Ascending aorta (tissue), 2 donors: ENCODE data around the gene IMMP2L. TPM values are rescaled to one million over a fixed set of nuclear protein-coding genes. Genes with fewer than 3 reads are reported as not detected.

Source experiments
- DNase-seq, 2 donors: peaks; one replicate each; pipeline ENCODE4 v3.0.0-alpha.2; 2019; ENCODE audit warnings: low spot score in 2 of 2
- H3K27ac ChIP-seq, 2 donors: fragments of 200-600 bp; sonication (generic); one replicate each; pipeline ENCODE4 v1.5.1; 2016 to 2017; ENCODE audit warnings: mild to moderate bottlenecking in 1 of 2
- H3K27me3 ChIP-seq: fragments of 200-600 bp; sonication (generic); one replicate; pipeline ENCODE4 v1.5.1; 2017
- H3K36me3 ChIP-seq, 2 donors: fragments of 200-600 bp; sonication (generic); one replicate each; pipeline ENCODE4 v1.5.1; 2016
- H3K4me1 ChIP-seq, 2 donors: fragments of 200-600 bp; sonication (generic); one replicate each; pipeline ENCODE4 v1.5.1; 2016 to 2017; ENCODE audit warnings: mild to moderate bottlenecking in 1 of 2
- H3K4me3 ChIP-seq, 2 donors: fragments of 200-600 bp; sonication (generic); one replicate each; pipeline ENCODE4 v1.5.1; 2016 to 2017; ENCODE audit warnings: mild to moderate bottlenecking in 1 of 2
- H3K9me3 ChIP-seq, 2 donors: fragments of 200-600 bp; sonication (generic); one replicate each; pipeline ENCODE4 v1.5.1; 2016
- intact Hi-C: fragments of 100-400 bp; cut with DNase I; formaldehyde crosslinking; loops from one replicate; pipeline ENCODE4 v1.15.1; 2023
- total RNA-seq: library from RNA; depleted of rRNA; stranded (reverse); fragments of >200 nt; gene quantifications from one replicate; pipeline ENCODE4 v1.1.0, GENCODE V29; 2016
- TF ChIP-seq, protein P1 (sequence below), 3 experiments: fragments of 200-600 bp in 2 of 3; fragments of 450-650 bp in 1 of 3; sonication (generic) in 2 of 3; IDR thresholded peaks; one replicate each; pipeline ENCODE4 v1.5.1; 2016 to 2019; ENCODE audit warnings: antibody characterized with exemption in 3 of 3, mild to moderate bottlenecking in 1 of 3, moderate library complexity in 1 of 3

Gene IMMP2L
- total RNA-seq, 1 donor from 2014 or later: 143 TPM

DNA sequence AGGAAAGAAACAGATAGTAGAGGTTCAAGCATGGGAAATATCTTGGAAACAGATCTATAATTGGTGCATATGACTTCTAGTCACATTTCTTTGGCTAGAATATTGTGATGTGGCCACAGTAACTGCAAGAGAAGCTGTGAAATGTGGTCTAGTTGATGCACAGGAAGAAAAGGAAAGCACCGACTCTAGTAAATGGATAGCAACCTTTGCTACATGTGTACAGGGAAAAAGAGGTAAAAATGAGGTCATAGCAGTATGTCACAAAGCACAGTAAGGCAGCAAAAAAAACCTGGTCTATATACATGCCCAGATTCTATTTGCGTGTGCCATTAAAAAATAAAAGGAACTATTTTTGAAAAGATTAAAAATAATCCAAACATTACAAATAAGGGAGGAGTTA is 573.9 kb downstream of the IMMP2L start:
- Histone ChIP-seq H3K27me3 (no peaks in the 10 kb centered on the region), H3K36me3 (no peaks in the 10 kb centered on the region), H3K4me1 (no peaks in the 10 kb centered on the region), H3K9me3 (no peaks in the 10 kb centered on the region), H3K27ac (no peak overlapping the region), H3K4me3 (no peak overlapping the region)
- intact Hi-C loops: no loop called here
- TF ChIP-seq, protein P1, sequence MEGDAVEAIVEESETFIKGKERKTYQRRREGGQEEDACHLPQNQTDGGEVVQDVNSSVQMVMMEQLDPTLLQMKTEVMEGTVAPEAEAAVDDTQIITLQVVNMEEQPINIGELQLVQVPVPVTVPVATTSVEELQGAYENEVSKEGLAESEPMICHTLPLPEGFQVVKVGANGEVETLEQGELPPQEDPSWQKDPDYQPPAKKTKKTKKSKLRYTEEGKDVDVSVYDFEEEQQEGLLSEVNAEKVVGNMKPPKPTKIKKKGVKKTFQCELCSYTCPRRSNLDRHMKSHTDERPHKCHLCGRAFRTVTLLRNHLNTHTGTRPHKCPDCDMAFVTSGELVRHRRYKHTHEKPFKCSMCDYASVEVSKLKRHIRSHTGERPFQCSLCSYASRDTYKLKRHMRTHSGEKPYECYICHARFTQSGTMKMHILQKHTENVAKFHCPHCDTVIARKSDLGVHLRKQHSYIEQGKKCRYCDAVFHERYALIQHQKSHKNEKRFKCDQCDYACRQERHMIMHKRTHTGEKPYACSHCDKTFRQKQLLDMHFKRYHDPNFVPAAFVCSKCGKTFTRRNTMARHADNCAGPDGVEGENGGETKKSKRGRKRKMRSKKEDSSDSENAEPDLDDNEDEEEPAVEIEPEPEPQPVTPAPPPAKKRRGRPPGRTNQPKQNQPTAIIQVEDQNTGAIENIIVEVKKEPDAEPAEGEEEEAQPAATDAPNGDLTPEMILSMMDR (IDR thresholded peaks at IDR 0.05): no peak
- DNase-seq: no peak

DNA sequence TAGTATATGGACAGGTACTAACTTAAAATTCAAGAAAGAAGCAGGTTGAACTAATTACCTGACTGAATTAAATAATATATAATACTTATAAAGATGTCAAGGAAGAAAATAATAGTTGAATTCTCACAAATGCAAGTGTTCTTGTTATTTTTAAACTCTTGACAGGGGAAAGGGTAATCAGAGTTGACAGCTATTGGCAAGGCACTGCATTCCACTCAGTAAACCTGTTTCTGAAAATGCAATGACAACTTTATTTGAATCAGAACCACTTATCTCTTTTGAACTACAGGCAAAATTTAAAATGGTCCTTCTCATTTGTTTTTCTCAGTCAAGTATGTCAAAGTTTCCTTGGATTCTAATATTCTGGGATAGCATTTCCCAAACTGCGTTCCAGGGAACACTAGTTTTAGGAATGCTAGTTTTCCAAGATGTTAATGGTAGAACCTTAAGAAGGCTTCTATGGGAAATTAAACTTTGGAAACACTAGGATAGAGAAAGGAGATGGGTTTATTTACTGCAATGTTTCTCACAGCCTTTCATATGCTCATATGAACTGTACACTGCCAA is 575.1 kb downstream of the IMMP2L start:
- intact Hi-C loops: no loop called here
- Histone ChIP-seq H3K4me1 (no peaks in the 10 kb centered on the region), H3K4me3 (no peak overlapping the region), H3K36me3 (no peaks in the 10 kb centered on the region), H3K27me3 (no peaks in the 10 kb centered on the region), H3K27ac (no peak overlapping the region), H3K9me3 (no peaks in the 10 kb centered on the region)
- TF ChIP-seq, protein P1 (IDR thresholded peaks at IDR 0.05): no peak
- no peak for DNase-seq

DNA sequence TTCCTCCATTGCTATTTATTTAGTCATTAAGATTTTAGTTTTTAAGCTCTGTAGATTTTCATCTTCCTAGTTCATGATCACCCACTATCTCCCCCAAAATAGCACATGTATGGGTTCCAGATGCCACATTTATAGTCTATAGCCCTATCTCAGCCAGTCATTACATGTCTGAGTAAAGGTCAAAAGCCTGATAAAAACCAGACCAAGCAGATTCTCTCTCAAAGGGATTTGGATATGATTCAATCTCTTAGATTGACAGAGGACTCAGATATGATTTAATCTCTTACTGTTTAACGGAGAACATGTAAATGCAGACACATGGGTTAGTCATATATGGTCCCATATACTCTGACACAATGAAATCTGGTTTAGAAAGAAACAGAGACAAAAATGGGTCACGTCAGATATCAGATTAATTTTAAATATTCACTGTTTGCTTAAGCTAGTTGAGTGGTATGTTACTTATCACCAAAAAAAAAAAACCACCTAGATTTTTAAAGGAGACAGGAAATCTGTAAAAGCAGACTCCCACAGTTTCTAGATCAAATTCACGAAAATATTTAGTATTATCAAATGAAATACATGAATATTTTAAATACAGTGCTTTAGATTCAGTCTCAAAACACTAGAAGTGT is 578.4 kb downstream of the IMMP2L start:
- no peaks in the 10 kb centered on the region for H3K4me1 ChIP-seq
- no peak overlapping the region for H3K27ac ChIP-seq
- intact Hi-C loops: no loop called here
- no peak for DNase-seq
- H3K36me3 ChIP-seq: no peaks in the 10 kb centered on the region
- TF ChIP-seq, protein P1 (IDR thresholded peaks at IDR 0.05): no peak
- no peak overlapping the region for H3K4me3 ChIP-seq
- no peaks in the 10 kb centered on the region for H3K27me3 ChIP-seq
- no peaks in the 10 kb centered on the region for H3K9me3 ChIP-seq

DNA sequence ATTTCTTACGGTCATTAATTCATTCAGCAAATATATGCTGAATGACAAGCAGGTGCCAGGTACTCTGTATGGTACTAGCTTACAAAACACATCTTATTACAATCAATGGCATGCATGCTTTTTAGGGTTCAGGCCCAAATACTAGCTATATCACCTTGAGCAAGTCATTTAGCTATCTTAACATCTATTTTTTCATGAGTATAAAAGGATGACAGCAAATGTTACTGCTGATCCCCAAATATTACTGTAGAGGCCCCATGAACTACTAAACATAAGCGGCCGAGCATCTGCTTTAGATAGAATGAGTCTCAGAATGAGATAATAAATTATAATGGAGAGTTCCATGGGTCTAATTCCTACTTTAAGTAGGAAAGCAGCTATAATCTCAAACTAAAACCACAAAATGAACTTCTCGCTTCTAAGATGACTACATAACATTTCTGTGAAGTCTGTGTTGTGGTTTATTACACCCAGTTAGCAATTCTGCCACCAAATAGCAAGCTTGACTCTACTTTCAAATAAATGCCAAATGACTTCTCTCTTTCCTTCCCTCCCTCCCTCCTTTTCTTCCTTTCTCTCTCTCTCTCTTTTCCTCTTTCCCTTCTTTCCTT is 585.1 kb downstream of the IMMP2L start:
- Histone ChIP-seq H3K4me3 (no peak overlapping the region), H3K4me1 (no peaks in the 10 kb centered on the region), H3K27ac (no peak overlapping the region), H3K9me3 (no peaks in the 10 kb centered on the region), H3K36me3 (no peaks in the 10 kb centered on the region), H3K27me3 (no peaks in the 10 kb centered on the region)
- intact Hi-C loops: no loop called here
- DNase-seq: no peak
- TF ChIP-seq, protein P1 (IDR thresholded peaks at IDR 0.05): no peak

DNA sequence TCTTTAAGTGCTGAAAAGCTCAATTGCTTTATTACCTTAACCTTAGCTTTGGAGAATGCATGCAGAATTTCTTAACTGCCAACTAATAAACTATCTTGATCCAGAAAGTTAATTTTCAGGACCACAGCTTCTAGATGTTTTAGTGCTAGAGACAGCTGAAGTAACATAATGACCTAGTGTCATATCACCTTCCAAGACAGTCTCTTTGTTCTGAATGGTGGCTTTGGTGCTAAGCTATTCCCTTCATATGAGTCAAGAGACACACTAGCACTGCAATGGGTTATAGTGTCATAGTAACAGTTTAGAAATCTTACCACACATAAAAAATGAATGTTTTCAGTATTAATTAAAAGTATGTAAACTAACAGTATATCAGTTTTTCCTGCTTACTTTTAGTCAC is 586.8 kb downstream of the IMMP2L start:
- Histone ChIP-seq H3K9me3 (no peaks in the 10 kb centered on the region), H3K27me3 (no peaks in the 10 kb centered on the region), H3K4me3 (no peak overlapping the region), H3K27ac (no peak overlapping the region), H3K4me1 (no peaks in the 10 kb centered on the region), H3K36me3 (no peaks in the 10 kb centered on the region)
- intact Hi-C loops: no loop called here
- TF ChIP-seq, protein P1 (IDR thresholded peaks at IDR 0.05): no peak
- DNase-seq: no peak
